Measurements from ENCODE around the gene RBMS2.

The RBMS2 gene

GRCh38 chr12:56632701-56633467 is 111.3 kb downstream of the RBMS2 start:
- peak overlapping the region; percentile 11 for H3K4me3 ChIP-seq (ENCODE audit: low read depth, low read length)
- no peak for TF ChIP-seq CTCF (IDR thresholded peaks at IDR 0.05; ENCODE audit: low read depth, low read length, missing control alignments)
- DNase-seq (ENCODE audit: low read depth) = no peak
- in situ Hi-C loops (cut with HindIII; ENCODE audit: low sequenced_read_pairs) = no loop called here

GRCh38 chr12:56633468-56634241 is 112.0 kb downstream of the RBMS2 start:
- TF ChIP-seq CTCF (IDR thresholded peaks at IDR 0.05; ENCODE audit: low read depth, low read length, missing control alignments) = no peak
- in situ Hi-C loops (cut with HindIII; ENCODE audit: low sequenced_read_pairs) = no loop called here
- peak overlapping the region; percentile 83 for H3K4me3 ChIP-seq (ENCODE audit: low read depth, low read length)
- DNase-seq (ENCODE audit: low read depth) = no peak

- no peak for TF ChIP-seq CTCF (IDR thresholded peaks at IDR 0.05; ENCODE audit: low read depth, low read length, missing control alignments)
- DNase-seq (ENCODE audit: low read depth) = no peak
- H3K4me3 ChIP-seq (ENCODE audit: low read depth, low read length) = peak overlapping the region; percentile 83
- in situ Hi-C loops (cut with HindIII; ENCODE audit: low sequenced_read_pairs) = no loop called here
These were observed 112.7 kb downstream of the RBMS2 start for GRCh38 chr12:56634242-56634836.

- peak overlapping the region; percentile 83 for H3K4me3 ChIP-seq (ENCODE audit: low read depth, low read length)
- peak; percentile 62 for TF ChIP-seq CTCF (IDR thresholded peaks at IDR 0.05; ENCODE audit: low read depth, low read length, missing control alignments)
- peak; percentile 53 for DNase-seq (ENCODE audit: low read depth)
- in situ Hi-C loops (cut with HindIII; ENCODE audit: low sequenced_read_pairs) = no loop called here
These were observed 113.5 kb downstream of the RBMS2 start for GRCh38 chr12:56634837-56635791.

- peak overlapping the region; percentile 83 for H3K4me3 ChIP-seq (ENCODE audit: low read depth, low read length)
- no peak for TF ChIP-seq CTCF (IDR thresholded peaks at IDR 0.05; ENCODE audit: low read depth, low read length, missing control alignments)
- in situ Hi-C loops (cut with HindIII; ENCODE audit: low sequenced_read_pairs) = no loop called here
- peak; percentile 44 for DNase-seq (ENCODE audit: low read depth)
These were observed 114.4 kb downstream of the RBMS2 start for GRCh38 chr12:56635806-56636674.

Measured in astrocyte of the cerebellum (primary cell).